Thyroid gland (tissue), 4 donors: Measurements from ENCODE around the gene SOX12. TPM values are rescaled to one million over a fixed set of nuclear protein-coding genes. Genes with fewer than 3 reads are reported as not detected.

Experiments
- DNase-seq, 2 donors: peaks; one replicate each; pipeline ENCODE4 v3.0.0-alpha.2; 2019
- H3K27ac ChIP-seq, 3 donors: fragments of 200-600 bp; sonication (generic); 1 replicate in 2 of 3; 2 replicates in 1 of 3; pipeline ENCODE4 v1.5.1; 2016 to 2019; ENCODE audit warnings: mild to moderate bottlenecking in 1 of 3, moderate library complexity in 1 of 3
- H3K27me3 ChIP-seq: fragments of 200-600 bp; sonication (generic); one replicate; pipeline ENCODE4 v1.5.1; 2019
- H3K36me3 ChIP-seq, 2 donors: fragments of 200-600 bp; sonication (generic); one replicate each; pipeline ENCODE4 v1.5.1; 2016 to 2019
- H3K4me1 ChIP-seq, 2 donors: fragments of 200-600 bp; sonication (generic); one replicate each; pipeline ENCODE4 v1.5.1; 2017 to 2019
- H3K4me3 ChIP-seq, 3 donors: fragments of 200-600 bp; sonication (generic); replicated peaks in 1 of 3; 1 replicate in 2 of 3; 2 replicates in 1 of 3; pipeline ENCODE4 v1.5.1; 2016; ENCODE audit warnings: mild to moderate bottlenecking in 1 of 3
- H3K9me3 ChIP-seq: fragments of 200-600 bp; sonication (generic); one replicate; pipeline ENCODE4 v1.5.1; 2017
- CTCF ChIP-seq, 6 experiments: fragments of 200-600 bp in 3 of 6; fragments of 450-650 bp in 3 of 6; sonication (generic) in 3 of 6; IDR thresholded peaks; one replicate each; pipeline ENCODE4 v1.5.1; 2016 to 2019; ENCODE audit warnings: antibody characterized with exemption in 6 of 6, mild to moderate bottlenecking in 2 of 6, inconsistent platforms in 1 of 6, moderate library complexity in 1 of 6
- POLR2A ChIP-seq, 2 donors: fragments of 450-650 bp; IDR thresholded peaks; one replicate each; pipeline ENCODE4 v1.6.1; 2017; ENCODE audit warnings: antibody characterized with exemption in 2 of 2, mild to moderate bottlenecking in 2 of 2, moderate library complexity in 1 of 2
- WGBS, 2 donors: methylation state at CpG; one replicate each; pipeline ENCODE4 v1.1.5; 2017; 5-methylcytosine and 5-hydroxymethylcytosine counted together
- intact Hi-C: fragments of 100-400 bp; cut with DNase I; formaldehyde crosslinking; loops from one replicate; pipeline ENCODE4 v1.15.1; 2023
- total RNA-seq, 4 donors: library from RNA; depleted of rRNA; stranded (reverse); fragments of >200 nt; gene quantifications; one replicate each; pipeline ENCODE4 v1.2.3, GENCODE V29; 2016

The SOX12 gene
- total RNA-seq, 4 donors from 2014 or later: 7.1 to 12.9 (median 9.0) TPM

DNA sequence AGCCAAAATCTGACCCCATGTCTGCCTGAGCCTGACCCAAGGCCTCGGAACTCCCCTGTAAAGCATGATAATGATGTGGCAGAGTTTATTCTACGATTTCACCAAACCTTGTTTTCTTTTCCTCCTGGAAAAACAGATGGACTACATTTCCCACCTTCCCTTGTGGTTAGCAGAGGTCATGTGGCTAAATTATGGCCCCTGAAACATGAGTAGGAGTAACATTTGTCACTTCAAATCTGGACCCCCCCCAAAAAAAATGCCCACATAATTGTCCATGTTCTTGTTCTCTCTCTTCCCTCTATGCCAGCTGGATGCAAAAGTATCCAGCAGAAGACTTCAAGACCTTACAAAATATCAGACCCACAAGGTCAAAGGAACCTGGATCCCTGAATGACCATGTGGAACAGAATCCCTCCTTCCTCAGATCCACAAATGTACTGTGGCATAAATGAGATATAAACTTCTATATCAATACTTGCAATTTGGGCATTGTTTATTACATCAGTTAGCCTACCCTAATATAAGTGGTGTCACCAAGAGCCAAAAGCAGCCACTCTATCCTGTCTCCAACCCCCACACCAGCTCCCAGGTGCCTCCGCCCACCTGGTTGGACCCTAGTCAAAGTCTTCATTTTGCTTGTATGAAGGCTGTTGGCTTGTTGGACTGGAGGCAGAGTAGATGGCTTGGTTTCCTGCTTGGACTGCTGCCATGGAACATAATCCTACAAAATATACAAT lies 36.2 kb upstream of the SOX12 start:
- WGBS, 2 donors: 97 to 99% methylated on average over 3 of the region's 3 CpGs

DNA sequence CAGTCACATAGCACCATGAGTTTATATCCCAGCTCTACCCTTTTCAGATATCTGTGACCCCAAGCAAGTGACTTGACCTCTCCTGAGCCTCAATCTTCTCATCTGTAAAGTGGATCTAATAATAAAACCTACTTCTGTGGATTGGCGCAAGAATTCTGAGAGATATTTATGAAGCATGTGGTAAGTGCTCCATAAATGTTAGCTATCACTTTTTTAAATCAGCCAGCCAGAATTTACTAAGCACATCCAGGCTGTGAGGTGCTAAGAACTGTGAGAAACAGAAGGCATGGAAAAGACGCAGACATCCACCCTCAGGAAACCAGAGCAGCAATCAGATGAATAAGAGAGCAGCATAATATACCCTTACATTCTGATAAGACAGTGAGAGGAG lies 35.7 kb upstream of the SOX12 start:
- WGBS, 2 donors: 45 to 48% methylated on average over 2 of the region's 2 CpGs
- Histone ChIP-seq H3K36me3 (no peaks in the 10 kb centered on the region), H3K9me3 (no peaks in the 10 kb centered on the region), H3K4me3 (peak overlapping the region; percentile 37 to 63 (median 48)), H3K4me1 (peaks cover 0 to 9% of the 10 kb centered on the region in 2 donors), H3K27ac (peak overlapping the region; percentile 68 to 88 (median 72)), H3K27me3 (no peaks in the 10 kb centered on the region)
- intact Hi-C loops: no loop called here
- DNase-seq: no peak
- TF ChIP-seq CTCF (IDR thresholded peaks at IDR 0.05): no peak
- no peak for TF ChIP-seq POLR2A (IDR thresholded peaks at IDR 0.05)

More for the DNA sequence above, 36.2 kb upstream of the SOX12 start:
- Histone ChIP-seq H3K27ac (no peak overlapping the region), H3K9me3 (no peaks in the 10 kb centered on the region), H3K27me3 (no peaks in the 10 kb centered on the region), H3K36me3 (no peaks in the 10 kb centered on the region), H3K4me3 (peak overlapping the region in 1 of 3 donors; percentile 63), H3K4me1 (peaks cover 0 to 9% of the 10 kb centered on the region in 2 donors)
- intact Hi-C loops: no loop called here
- no peak for DNase-seq
- TF ChIP-seq CTCF (IDR thresholded peaks at IDR 0.05): no peak
- no peak for TF ChIP-seq POLR2A (IDR thresholded peaks at IDR 0.05)

GRCh38 chr20:290084-290831 lies 35.1 kb upstream of the SOX12 start, which contains the start of gene C20orf96:
C20orf96 (minus strand) TSS chr20:290750; CDS start chr20:290610, 140 bp downstream.
- no peaks in the 10 kb centered on the region for H3K9me3 ChIP-seq
- H3K4me1 ChIP-seq: peaks cover 0 to 9% of the 10 kb centered on the region in 2 donors
- H3K27ac ChIP-seq: peak within 1 kb of the TSS; percentile 68 to 88 (median 72)
- peak; percentile 93 to 94 for DNase-seq
- intact Hi-C loops: no loop called here
- H3K4me3 ChIP-seq: peak within 1 kb of the TSS; percentile 37 to 63 (median 48)
- H3K36me3 ChIP-seq: no peaks in the 10 kb centered on the region
- H3K27me3 ChIP-seq: no peaks in the 10 kb centered on the region
- no peak for TF ChIP-seq POLR2A (IDR thresholded peaks at IDR 0.05)
- peak in 4 of 6 experiments; percentile 33 to 46 (median 42) for TF ChIP-seq CTCF (IDR thresholded peaks at IDR 0.05)
- 0 to 1% methylated on average over 42 to 43 of the region's 43 CpGs for WGBS, 2 donors

DNA sequence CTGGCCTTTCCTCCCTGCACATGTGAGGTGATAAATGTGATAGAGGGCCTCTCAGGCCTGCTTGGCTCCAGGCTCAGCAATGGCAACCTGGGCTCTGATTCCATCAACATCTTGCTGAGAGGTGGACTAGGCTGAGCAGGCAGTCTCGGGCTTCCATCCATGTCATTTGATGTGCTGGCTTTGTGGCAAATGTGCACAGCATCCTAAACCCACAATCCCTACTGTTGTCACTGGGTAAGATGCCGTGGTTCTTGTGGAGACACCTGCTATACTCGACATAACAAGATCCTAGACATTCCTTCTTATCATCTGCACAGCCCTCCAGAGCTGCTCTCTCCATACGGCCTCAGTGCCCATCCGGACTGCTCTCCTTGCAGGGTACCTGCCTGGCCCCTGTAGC lies 30.8 kb upstream of the SOX12 start:
- intact Hi-C loops: no loop called here
- TF ChIP-seq POLR2A (IDR thresholded peaks at IDR 0.05): no peak
- 85 to 86% methylated on average over 3 to 5 of the region's 5 CpGs for WGBS, 2 donors

GRCh38 chr20:295804-296203 lies 29.5 kb upstream of the SOX12 start:
- no peak for DNase-seq
- intact Hi-C loops: no loop called here
- no peak for TF ChIP-seq POLR2A (IDR thresholded peaks at IDR 0.05)
- no peak for TF ChIP-seq CTCF (IDR thresholded peaks at IDR 0.05)
- H3K9me3 ChIP-seq: no peaks in the 10 kb centered on the region
- no peaks in the 10 kb centered on the region for H3K36me3 ChIP-seq
- peaks cover 20 to 21% of the 10 kb centered on the region in 2 donors for H3K4me1 ChIP-seq
- no peak overlapping the region for H3K4me3 ChIP-seq
- no peak overlapping the region for H3K27ac ChIP-seq
- H3K27me3 ChIP-seq: no peaks in the 10 kb centered on the region
- WGBS, 2 donors: 81 to 85% methylated on average over 4 of the region's 4 CpGs

More for the DNA sequence above, 30.8 kb upstream of the SOX12 start:
- no peak overlapping the region for H3K4me3 ChIP-seq
- no peak for DNase-seq
- H3K4me1 ChIP-seq: peaks cover 9 to 13% of the 10 kb centered on the region in 2 donors
- H3K36me3 ChIP-seq: no peaks in the 10 kb centered on the region
- no peaks in the 10 kb centered on the region for H3K27me3 ChIP-seq
- no peaks in the 10 kb centered on the region for H3K9me3 ChIP-seq
- no peak overlapping the region for H3K27ac ChIP-seq
